ENCODE measurements around the gene BEX4. TPM values are rescaled to one million over a fixed set of nuclear protein-coding genes. Genes with fewer than 3 reads are reported as not detected.

The BEX4 gene
- total and polyA plus RNA-seq, 3 donors from 2014 or later: 90.7 to 125 (median 104) TPM

GRCh38 chrX:103201041-103201440 lies 13.9 kb upstream of the BEX4 start:
- 67 to 83% methylated on average over 3 of the region's 3 CpGs for WGBS, 2 donors
- Histone ChIP-seq H3K27ac (no peak overlapping the region), H3K9me3 (no peaks in the 10 kb centered on the region), H3K27me3 (no peaks in the 10 kb centered on the region), H3K4me3 (no peak overlapping the region), H3K4me1 (no peaks in the 10 kb centered on the region), H3K36me3 (ENCODE audit: low read depth, missing control alignments) (no peaks in the 10 kb centered on the region)
- intact Hi-C loops (cut with DNase I; ENCODE audit: low total_unique reads): no loop called here
- no peak for TF ChIP-seq CTCF (IDR thresholded peaks at IDR 0.05)
- TF ChIP-seq POLR2A (IDR thresholded peaks at IDR 0.05): no peak
- no peak for DNase-seq

- H3K27me3 ChIP-seq: no peaks in the 10 kb centered on the region
- H3K4me3 ChIP-seq: no peak overlapping the region
- WGBS, 2 donors: 83% methylated on average over 5 of the region's 5 CpGs
- TF ChIP-seq CTCF (IDR thresholded peaks at IDR 0.05) (no peak), POLR2A (IDR thresholded peaks at IDR 0.05) (no peak)
- intact Hi-C loops (cut with DNase I; ENCODE audit: low total_unique reads): no loop called here
- H3K27ac ChIP-seq: no peak overlapping the region
- no peak for DNase-seq
- H3K4me1 ChIP-seq: no peaks in the 10 kb centered on the region
- H3K9me3 ChIP-seq: no peaks in the 10 kb centered on the region
- no peaks in the 10 kb centered on the region for H3K36me3 ChIP-seq (ENCODE audit: low read depth, missing control alignments)
Observed at GRCh38 chrX:103210056-103210455, 4.9 kb upstream of the BEX4 start.

- H3K4me1 ChIP-seq: no peaks in the 10 kb centered on the region
- no peaks in the 10 kb centered on the region for H3K36me3 ChIP-seq (ENCODE audit: low read depth, missing control alignments)
- DNase-seq: peak; percentile 74
- peak in 1 of 3 experiments; percentile 22 for TF ChIP-seq CTCF (IDR thresholded peaks at IDR 0.05)
- TF ChIP-seq POLR2A (IDR thresholded peaks at IDR 0.05): no peak
- intact Hi-C loops (cut with DNase I; ENCODE audit: low total_unique reads): no loop called here
- no peak overlapping the region for H3K27ac ChIP-seq
- H3K4me3 ChIP-seq: no peak overlapping the region
- no peaks in the 10 kb centered on the region for H3K9me3 ChIP-seq
- no peaks in the 10 kb centered on the region for H3K27me3 ChIP-seq
- WGBS, 2 donors: 40 to 61% methylated on average over 7 of the region's 7 CpGs
Observed at GRCh38 chrX:103211012-103211715, 3.7 kb upstream of the BEX4 start.

- intact Hi-C loops (cut with DNase I; ENCODE audit: low total_unique reads): no loop called here
- DNase-seq: no peak
- H3K4me3 ChIP-seq: no peak overlapping the region
- no peaks in the 10 kb centered on the region for H3K27me3 ChIP-seq
- no peak overlapping the region for H3K27ac ChIP-seq
- TF ChIP-seq CTCF (IDR thresholded peaks at IDR 0.05) (no peak), POLR2A (IDR thresholded peaks at IDR 0.05) (no peak)
- no peaks in the 10 kb centered on the region for H3K4me1 ChIP-seq
- WGBS, 2 donors: 70 to 83% methylated on average over 3 to 8 of the region's 8 CpGs
- no peaks in the 10 kb centered on the region for H3K36me3 ChIP-seq (ENCODE audit: low read depth, missing control alignments)
- H3K9me3 ChIP-seq: no peaks in the 10 kb centered on the region
Observed at GRCh38 chrX:103212749-103213457, 2.0 kb upstream of the BEX4 start.

Data from testis (tissue), 3 donors.